Measurements from ENCODE around the gene CHST8.
"Not testable (repeated sequence)": the region's sequence is repeated elsewhere in the genome, so short reads cannot be mapped to it uniquely, and the experiment has no call there.

CHST8 gene

DNA sequence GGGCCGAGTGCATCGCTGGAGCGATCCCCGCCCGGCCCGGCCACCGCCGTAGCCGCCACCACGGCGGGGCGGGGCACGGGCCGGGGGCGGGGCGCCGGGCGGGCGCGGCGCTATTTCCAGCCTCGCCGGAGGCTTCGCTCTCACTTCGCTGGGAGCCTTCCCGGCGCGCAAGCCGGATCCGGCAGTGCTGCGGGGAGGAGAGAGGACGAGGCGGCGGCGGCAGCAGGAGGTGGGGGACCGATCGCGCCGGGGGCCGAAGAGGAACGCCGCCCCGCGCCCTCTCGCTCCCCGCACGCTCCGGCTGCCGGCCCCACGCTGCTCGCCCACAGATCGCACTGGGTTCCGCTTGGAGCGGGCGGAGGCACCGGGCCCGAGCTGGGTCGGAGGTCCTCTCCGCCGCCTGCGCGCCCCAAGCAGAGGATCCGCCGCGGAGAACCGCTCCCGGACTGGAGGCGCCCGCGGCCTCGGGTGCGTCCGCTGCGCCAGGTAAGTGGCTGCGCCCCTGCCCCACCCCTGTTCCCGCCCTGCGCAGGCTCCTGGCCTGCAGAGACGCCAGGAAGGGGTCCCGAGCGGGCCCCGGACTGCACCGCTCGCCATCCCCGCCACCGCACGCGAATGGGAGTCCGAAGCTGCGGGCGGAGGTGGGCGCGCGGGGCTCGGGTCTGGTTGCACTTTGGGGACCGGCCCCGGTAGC is at the start of gene CHST8:
Gene CHST8 (plus strand): TSS at position 143 of the 694 bp plus-strand sequence. CDS start 67,309 bp downstream, outside the sequence.
- peak; percentile 3 for DNase-seq (ENCODE audit: low read depth)

DNA sequence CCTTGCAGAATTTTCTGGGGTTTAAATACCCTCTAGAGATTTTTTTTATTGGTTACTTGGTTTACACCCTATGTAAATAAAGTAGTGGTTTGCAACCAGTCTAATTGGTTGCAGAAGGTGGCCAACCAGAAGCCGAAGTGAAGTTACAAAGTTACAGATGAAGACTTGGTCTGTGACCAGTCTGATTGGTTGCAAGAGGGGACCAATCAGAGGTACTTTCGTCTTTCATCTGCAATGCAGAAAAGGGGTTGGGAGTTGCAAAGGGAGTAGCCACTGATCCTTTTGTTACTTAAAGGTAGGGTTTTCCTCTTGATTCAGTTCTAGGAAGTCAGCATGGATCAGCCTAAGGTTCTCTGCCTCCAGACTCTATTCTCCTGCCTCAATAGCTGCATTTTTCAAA is 48.8 kb upstream of the CHST8 start:
- DNase-seq (ENCODE audit: low read depth): no peak

GRCh38 chr19:33574824-33575223 is 46.9 kb upstream of the CHST8 start:
- DNase-seq (ENCODE audit: low read depth): no peak

DNA sequence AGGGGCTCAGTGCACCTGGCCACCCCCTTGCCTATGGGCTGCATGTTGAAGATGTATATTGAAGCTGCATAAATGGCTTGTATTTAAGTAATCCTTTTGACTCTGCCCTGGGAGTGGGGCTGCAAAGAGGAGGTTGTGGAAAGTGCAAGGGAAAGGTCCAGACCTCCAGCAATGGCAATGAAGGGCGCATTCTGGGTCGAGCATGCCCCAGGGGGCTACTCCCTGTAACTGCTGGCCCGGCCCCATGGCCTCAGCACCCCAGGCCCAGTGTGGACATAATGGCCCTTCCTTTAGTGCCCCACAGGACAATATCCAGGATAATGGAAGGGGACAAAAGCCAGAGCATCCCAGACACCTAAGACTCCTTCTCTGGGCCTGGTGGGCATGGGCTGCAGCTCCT is 43.1 kb upstream of the CHST8 start:
- no peak for DNase-seq (ENCODE audit: low read depth)

GRCh38 chr19:33580026-33580644 is 41.6 kb upstream of the CHST8 start:
- no peak for DNase-seq (ENCODE audit: low read depth)

DNA sequence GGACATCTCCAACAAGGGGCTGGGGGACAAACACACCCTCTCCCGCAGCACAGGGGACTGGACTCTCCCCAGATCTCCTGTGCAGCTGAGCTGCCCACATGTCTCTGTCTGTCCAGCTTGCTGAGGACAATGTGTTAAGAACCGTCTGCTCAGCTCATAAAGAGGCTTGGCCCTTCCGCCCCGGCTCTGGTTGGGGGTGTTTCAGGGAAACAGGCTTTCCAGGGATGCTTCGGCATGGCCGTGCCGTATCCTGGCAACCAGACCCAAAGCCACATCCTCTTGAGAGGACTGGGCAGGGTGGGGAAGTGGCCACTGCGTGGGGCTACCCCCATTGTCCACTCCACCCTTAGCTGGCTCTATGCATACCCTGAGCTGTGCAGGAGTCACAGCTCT is 41.1 kb upstream of the CHST8 start:
- DNase-seq (ENCODE audit: low read depth): no peak

DNA sequence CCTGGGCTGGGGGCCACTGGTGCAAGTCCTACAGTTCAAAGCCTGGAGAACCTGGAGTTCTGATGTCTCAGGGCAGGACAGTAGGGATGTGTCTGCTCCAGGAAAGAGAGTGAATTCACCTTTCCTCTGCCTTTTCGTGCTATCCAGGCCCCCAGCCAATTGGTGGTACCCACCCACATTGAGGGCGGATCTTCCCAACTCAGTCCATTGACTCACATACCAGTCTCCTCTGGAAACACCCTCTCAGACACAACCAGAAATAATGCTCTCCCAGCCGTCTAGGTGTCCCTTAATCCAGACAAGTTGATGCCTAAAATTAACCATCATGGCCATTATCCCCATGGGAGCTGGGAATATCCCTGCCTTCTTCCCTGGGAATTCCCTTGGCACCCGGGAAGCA is 38.8 kb upstream of the CHST8 start:
- DNase-seq (ENCODE audit: low read depth): no peak

DNA sequence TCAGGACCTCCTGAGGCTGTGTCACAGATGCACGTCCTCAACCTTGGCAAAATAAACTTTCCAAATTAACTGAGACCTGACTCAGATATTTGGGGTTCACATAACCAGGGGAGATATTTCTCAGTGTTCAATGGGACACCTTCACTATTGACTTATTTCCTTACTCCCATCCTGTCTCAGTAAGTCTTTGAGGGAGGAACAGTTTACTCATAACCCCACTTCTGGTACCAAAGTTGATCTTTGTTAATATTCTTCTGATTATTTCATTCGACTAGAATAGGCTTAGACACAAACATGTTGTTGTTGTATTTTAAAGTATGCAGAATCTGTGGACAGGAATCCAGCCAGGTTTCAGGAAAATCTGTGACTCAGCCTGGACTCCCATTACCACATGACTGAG is 34.6 kb upstream of the CHST8 start:
- no peak for DNase-seq (ENCODE audit: low read depth)

DNA sequence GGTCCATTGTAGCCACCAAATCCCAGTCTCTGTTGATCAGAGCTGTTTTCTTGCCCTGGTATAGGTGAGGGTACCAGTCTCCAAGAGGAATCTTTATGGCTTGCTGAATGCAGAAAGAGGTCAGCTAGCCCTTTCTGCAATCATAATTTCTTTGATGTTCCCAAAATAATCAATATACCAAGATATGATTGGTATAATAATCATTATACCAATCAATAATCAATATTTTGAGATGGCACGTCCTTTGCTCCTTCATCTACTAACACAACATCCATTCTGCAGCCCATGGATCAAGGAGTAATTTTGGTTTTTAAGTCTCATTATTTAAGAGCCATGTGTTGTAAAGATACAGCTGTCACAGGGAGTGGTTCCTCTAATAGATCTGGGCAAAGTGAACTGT is 31.5 kb upstream of the CHST8 start:
- no peak for DNase-seq (ENCODE audit: low read depth)

DNA sequence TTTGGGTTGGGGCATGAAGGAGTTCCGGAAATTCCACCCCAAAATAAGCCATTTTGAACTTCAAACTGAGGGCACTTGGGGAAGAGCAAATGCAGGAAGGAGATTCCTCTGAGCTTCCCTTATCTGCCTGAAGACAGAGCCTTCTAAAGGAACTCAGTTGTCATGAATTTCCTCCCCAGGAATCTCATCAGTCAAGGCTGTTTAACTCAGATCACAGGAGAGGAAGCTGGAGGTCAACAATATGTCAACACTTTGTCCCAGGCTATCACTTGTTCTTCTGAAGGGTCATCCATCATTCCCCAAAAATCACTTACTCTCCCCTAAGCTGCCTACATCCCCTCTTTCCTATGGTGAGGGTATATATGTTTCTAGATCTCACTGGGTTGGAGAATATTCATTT is 26.0 kb upstream of the CHST8 start:
- no peak for DNase-seq (ENCODE audit: low read depth)

DNA sequence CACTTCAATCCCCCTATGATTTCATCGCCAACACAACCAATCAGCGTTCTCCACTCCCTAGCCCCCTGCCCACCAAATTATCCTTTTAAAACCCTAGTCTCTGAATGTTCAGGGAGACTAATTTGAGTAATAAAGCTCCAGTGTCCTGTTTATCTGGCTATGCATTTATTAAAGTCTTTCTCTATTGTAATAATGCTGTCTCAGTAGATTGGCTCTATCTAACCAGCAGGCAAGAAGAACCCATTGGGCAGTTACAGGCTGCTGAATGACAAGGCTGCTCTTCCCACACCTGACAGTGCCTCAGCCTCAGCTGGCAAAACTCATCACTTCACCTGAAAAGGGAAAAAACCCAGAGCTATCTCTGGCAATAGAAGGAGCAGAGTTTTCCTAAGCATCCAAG is 20.2 kb upstream of the CHST8 start:
- no peak for DNase-seq (ENCODE audit: low read depth)

DNA sequence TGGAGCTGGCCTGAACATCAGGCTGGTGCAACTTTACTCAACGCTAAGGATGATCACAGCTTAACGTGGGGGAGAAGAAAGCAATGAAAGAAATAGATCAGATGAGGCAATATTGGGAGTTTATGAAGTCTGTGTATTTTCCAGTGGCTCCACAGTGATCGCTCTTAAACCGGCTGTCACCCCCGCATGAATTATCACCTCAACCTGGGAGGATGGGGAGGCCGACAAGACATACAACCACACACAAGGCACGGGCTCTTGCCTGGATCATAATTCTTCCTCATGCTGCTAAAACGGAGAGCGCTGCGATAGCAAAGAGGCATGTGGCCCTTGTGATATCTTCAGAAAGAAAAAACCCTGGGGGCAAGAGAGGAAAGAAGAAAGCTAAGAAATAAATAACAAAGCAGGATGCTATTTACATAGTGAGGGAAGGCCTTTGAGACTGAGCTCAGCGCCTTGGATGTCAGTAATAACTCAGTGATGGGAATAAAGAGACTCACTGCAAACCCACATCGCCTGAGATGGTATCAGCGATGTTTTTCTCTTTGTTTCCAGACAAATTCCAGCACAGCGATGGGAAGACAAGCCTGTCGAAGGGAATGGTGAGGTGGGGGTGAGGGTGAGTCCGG is 19.1 kb upstream of the CHST8 start:
- no peak for DNase-seq (ENCODE audit: low read depth)

DNA sequence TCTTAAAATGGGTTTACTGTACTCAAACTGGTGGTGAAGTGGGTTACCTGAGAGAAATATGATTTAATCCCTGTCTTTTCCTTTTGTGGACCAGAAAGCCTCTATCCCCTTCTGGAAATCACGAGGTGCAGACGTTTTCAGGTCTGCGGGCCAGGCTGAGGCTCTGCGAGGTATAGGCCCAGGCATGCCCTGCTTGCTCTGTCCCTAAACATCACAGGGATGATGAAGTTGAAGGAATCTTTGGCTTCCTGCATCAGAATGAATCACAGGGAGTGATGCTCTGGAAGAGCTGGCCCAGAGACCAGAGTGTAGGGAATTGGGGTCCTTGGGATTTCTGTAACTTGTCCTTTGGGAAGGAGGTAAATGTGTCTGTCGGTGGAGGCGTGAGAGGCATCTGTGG is 18.4 kb upstream of the CHST8 start:
- no peak for DNase-seq (ENCODE audit: low read depth)

- DNase-seq (ENCODE audit: low read depth): no peak
Observed at GRCh38 chr19:33604651-33605050, 17.1 kb upstream of the CHST8 start.

- not testable (repeated sequence) for DNase-seq (ENCODE audit: low read depth)
Observed at GRCh38 chr19:33605803-33606295, 15.9 kb upstream of the CHST8 start.

DNA sequence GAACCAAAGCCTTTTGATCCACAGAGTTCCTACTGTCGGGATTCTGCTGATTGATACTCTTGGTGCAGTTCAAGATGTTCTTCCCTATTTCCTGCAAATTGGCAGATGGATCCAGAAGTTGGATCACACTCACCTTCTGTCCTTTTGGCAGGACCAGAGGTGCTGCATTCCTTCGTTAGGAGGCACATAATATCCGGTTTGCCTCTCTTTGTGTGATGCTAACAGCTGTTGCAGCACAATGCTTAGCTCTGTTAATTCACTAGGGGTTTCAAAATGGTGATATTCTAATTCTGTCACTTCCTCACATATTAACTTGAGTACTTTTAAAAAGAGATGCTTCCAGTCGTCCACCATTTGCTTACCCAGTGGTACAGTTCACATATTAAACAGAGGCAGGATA is 15.2 kb upstream of the CHST8 start:
- no peak for DNase-seq (ENCODE audit: low read depth)

DNA sequence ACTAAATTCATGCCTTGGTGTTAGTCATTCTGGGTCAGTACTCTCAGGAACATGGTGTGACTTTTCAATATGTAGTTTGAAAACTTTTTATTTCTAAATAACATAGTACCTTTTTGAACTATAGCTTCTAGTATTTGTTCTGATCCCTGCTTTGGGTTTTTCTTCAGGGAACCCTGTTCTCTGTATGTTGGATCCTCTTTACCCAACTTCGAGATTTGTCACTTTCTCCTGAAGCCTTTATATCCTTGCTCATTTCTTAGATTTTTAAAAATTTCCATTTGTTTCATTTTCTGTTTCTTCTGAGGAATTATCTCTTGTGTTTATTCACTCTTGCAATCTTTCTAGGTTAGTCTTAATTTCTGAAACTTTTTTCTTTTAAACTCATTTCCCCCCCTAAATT is 12.4 kb upstream of the CHST8 start:
- no peak for DNase-seq (ENCODE audit: low read depth)

GRCh38 chr19:33610588-33610987 is 11.2 kb upstream of the CHST8 start:
- no peak for DNase-seq (ENCODE audit: low read depth)

DNA sequence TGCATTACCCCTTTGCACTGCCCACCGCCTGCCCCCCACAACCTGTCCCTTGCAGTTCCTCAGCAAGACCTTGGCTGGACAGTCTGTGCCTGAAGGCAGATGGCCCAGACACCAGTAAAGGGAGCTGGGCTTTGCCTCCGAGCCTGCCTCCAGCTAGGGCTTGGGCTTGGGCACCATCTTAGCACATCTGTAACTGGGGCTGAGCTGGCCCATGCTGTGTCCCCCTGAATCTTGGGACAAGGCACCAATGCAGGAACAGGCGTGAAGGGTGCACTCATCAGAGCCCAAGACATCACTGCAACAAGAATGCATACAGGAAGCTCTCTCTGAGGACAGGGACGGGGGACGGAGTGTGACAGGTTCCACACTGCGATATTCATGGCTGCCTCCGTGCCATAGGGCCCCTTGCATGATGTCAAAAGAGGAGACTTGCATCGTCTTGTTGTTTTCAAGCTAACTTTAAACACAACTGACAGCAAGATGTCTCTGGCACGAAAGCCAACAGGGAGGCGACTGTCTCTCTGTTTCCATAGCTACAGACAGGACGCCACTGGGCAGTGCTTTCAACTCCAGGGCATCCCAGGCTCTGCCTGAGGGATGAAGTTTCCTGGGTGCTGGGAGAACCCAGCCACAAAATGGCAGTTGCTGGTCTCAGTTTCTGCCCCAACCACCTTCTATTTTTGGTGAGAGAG is 8.7 kb upstream of the CHST8 start:
- no peak for DNase-seq (ENCODE audit: low read depth)

GRCh38 chr19:33613620-33614000 is 8.1 kb upstream of the CHST8 start:
- no peak for DNase-seq (ENCODE audit: low read depth)

DNA sequence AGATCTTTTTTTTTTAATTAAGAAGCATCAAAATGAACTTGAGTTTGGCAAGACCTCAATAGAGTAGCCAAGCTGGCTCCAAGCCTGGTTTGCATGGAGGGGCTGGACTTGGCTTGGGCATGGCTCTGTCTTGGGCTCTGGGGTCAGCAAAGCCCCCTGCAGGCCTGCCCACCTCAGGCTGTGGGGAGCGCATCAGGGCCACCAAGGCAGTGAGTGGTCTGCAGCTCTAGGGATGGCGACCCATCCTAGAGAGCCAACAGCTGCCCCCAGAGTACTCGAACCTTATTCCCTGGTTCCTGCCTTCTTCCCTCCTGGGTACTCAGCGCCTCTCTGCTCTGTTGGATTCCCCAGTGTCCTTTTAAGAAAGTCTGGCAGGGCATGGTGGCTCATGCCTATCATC is 5.4 kb upstream of the CHST8 start:
- no peak for DNase-seq (ENCODE audit: low read depth)

DNA sequence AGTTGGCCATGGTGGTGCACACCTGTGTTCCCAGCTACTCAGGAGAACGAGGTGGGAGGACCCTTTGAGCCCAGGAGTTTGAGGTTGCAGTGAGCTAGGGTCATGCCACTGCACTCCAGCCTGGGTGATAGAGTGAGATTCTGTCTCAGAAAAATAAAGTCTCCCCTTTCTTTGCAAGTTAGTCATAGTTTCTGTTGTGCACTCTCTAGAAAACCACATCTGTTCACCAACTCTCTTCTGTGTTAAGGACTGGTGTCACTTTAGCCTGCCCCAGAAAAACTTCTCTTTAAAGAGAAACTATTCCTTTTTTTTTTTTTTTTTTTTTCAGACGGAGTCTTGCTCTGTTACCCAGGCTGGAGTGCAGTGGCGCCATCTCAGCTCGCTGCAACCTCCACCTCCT is 4.9 kb upstream of the CHST8 start:
- no peak for DNase-seq (ENCODE audit: low read depth)

GRCh38 chr19:33618363-33618762 is 3.4 kb upstream of the CHST8 start:
- DNase-seq (ENCODE audit: low read depth): not testable (repeated sequence)
